ENCODE results near the gene RBP3. TPM values are rescaled to one million over a fixed set of nuclear protein-coding genes. Genes with fewer than 3 reads are reported as not detected.

RBP3 gene
- total RNA-seq, 4 donors from 2014 or later, result not detected

DNA sequence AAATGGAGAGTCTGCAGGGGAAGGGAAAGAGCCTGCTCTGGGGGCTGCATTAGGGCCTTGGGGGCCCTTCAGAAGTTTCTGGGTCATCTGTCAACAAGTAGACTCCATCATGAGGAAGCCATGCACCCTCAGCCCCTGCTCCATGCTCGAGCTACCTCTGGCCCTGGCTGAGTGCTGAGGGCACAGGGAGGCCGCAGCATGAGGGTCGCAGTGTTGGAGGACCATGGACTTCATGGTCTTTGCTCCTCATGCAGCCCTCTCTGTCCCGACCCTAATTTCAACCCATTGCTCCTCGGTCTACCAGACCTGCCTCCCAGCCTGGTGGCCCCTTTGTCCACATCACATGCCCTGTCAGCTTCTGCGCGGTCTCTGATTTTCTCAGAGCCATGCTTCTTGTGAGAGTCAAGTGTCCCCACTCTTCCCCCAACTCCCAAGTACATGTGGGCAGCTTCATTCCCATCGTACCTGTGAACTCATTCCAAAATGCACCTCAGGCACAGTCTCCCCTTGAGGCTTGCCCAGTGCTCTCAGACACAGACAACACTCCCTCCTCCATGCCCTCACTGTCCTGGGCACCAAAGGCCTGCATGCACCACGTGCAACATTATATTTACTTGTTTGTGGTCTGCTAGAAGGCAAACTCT lies 21.2 kb downstream of the RBP3 start:
- TF ChIP-seq CTCF (IDR thresholded peaks at IDR 0.05; ENCODE audit: low read depth), result no peak

GRCh38 chr10:47370015-47370767 lies 22.0 kb downstream of the RBP3 start:
- no peak for TF ChIP-seq CTCF (IDR thresholded peaks at IDR 0.05; ENCODE audit: low read depth)

DNA sequence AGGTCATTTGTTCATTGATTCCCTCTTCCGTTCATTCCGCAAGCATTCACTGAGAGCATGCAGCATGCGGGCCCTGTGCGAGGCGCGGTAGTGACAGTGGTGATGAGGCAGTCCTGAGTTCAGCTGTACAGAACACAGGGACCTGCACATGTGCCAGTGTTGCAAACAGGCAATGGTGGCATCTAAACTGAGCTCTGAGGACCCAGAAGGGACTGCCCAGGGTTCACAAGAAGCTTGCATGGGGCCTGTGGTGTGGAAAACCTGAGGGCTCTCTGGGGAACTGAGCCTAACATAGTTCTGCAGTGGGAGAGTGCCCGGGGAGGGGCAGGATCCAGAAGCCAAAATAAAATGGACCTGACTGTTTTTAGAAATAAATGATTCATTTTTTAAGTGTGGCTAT lies 22.7 kb downstream of the RBP3 start:
- no peak for TF ChIP-seq CTCF (IDR thresholded peaks at IDR 0.05; ENCODE audit: low read depth)

DNA sequence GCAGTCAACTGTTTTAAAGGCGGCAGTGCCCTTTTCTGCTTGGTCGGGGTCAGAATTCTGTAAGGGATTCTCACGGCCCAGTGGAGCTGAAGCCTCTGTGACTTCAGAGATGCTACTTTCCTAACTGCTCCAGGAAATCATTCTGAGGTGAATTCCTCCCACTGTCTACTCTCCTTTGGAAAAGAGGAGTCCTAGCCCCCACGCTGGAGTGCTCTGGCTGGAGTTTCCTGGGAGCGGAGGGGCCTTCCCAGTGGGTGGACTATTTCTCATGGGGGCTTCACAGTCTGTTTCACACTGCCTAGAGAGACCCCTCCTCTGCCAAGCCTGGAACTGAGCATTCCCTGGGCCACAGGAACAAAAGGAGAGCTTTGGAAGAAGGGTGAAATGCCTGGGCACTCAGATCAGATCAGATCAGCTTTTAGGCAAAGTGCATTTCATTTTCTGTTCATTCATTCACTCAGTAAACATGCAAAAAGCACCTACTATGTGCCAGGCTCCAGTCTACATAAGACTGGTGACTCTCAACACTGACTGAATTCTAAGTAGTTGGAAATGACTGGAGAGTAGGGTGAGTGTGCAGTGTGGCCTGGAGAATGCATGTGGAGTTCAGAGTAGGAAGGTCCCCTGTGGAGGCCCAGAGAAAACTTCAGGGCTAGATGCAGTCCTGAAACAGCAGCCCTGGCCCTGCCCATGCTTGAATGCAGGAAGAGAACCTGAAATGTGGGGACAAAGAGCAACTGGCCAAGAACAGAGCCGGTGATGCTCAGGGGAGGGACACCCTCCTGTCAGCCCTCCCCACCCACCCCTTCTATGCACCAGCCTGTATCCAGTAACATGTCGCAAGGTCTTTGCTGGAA lies 23.7 kb downstream of the RBP3 start:
- no peak for TF ChIP-seq CTCF (IDR thresholded peaks at IDR 0.05; ENCODE audit: low read depth)

GRCh38 chr10:47372726-47373125 lies 24.6 kb downstream of the RBP3 start:
- TF ChIP-seq CTCF (IDR thresholded peaks at IDR 0.05; ENCODE audit: low read depth), result no peak

DNA sequence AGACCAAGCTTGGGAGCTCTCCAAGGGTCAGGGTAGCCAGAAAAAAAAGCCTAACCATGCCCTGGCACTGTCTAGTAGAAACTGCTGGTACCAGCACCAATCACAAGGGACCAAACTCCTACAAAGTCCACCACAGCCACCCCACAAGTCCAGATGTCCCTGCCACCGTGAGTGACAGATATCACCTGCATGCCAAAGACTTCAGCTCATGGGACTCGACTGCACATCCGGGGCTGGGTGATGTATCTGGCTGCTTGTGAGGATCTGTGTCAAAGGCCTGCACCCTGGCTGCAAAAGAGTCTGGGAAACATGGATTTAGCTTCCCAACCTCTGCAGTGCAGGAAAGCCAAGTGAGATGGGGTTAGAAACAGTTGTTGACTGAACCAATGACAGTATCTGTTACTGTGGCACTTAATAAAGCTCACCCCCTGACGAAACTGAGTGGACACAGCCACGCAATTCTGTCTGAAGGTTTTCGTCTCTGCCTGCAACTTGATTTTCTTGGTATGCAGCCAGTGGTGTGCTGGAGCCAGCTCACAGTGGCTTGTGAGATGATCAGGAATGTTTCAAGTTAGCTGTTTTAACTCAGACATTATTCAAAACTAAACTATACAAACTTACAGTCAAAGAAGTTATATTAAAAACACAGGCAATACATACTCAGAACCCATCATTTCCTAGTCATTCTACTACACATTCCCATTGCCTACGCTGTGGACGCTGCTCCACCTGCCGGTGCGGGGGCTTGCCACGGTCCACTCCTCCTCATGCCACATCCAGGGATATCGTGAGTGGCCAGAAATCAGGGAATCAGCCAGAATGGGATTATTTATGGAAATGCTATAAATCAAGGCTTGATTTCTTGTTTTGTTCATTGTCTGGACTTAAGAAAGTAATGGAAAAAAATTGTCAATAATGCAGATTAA lies 26.7 kb downstream of the RBP3 start:
- no peak for TF ChIP-seq CTCF (IDR thresholded peaks at IDR 0.05; ENCODE audit: low read depth)

Measured in subcutaneous adipose tissue (tissue), 4 donors.